Left lung (tissue), 10 donors: ENCODE data around the gene AKAP13. TPM values are rescaled to one million over a fixed set of nuclear protein-coding genes. Genes with fewer than 3 reads are reported as not detected.

Experiments
- ATAC-seq: fragments of 200-7000 bp; cut with Tn5 transposase; one replicate; pipeline ENCODE4 v1.9.1; 2020; ENCODE audit warnings: moderate library complexity
- DNase-seq, 4 donors: peaks; one replicate each; pipeline ENCODE4 v3.0.0-alpha.2; 2013 to 2020
- H3K27ac ChIP-seq, 2 donors: fragments of 200-600 bp; sonication (generic) in 1 of 2; one replicate each; pipeline versions ENCODE4 v1.5.0 to v1.8.0; 2020 to 2021
- H3K27me3 ChIP-seq, 2 donors: fragments of 200-600 bp; sonication (generic) in 1 of 2; one replicate each; pipeline versions ENCODE4 v1.5.0 to v1.8.0; 2020 to 2021
- H3K36me3 ChIP-seq, 2 donors: fragments of 200-600 bp; sonication (generic) in 1 of 2; one replicate each; pipeline versions ENCODE4 v1.5.0 to v1.8.0; 2020 to 2021
- H3K4me1 ChIP-seq, 2 donors: fragments of 200-600 bp; one replicate each; pipeline ENCODE4 v1.8.0; 2021
- H3K4me3 ChIP-seq, 2 donors: fragments of 200-600 bp; sonication (generic) in 1 of 2; one replicate each; pipeline versions ENCODE4 v1.5.0 to v1.8.0; 2020 to 2021; ENCODE audit warnings: mild to moderate bottlenecking in 1 of 2
- H3K9me3 ChIP-seq, 2 donors: fragments of 200-600 bp; sonication (generic) in 1 of 2; one replicate each; pipeline versions ENCODE4 v1.5.0 to v1.8.0; 2020 to 2021
- CTCF ChIP-seq, 2 donors: fragments of 200-600 bp; sonication (generic) in 1 of 2; IDR thresholded peaks; one replicate each; pipeline versions ENCODE4 v1.5.0 to v1.8.0; 2021; ENCODE audit warnings: antibody characterized with exemption in 2 of 2
- intact Hi-C, 2 donors: fragments of 100-400 bp; cut with DNase I; formaldehyde crosslinking; loops; one replicate each; pipeline versions ENCODE4 v1.11.2 to v1.14.2; 2022
- polyA plus RNA-seq, 6 donors: library from polyadenylated mRNA; unstranded; fragments of 120-200 nt; gene quantifications; one replicate each; pipeline ENCODE4 v1.2.1, GENCODE V29; 2013; ENCODE audit not compliant: insufficient read length in 6 of 6
- total RNA-seq, 2 donors: library from RNA; stranded (reverse); fragmentation: NEBNext Ultra II Directional; extraction: Animal tissue kit (Norgen Biotek cat#: 25700); gene quantifications; one replicate each; pipeline ENCODE4 v1.2.1, GENCODE V29; 2021
- donor health status: DM: no; HTN: yes; CAD: no.
- donor health status: DM: no; HTN: no; CAD: no.

Gene AKAP13
- total and polyA plus RNA-seq, 8 donors: 93.6 to 346 (median 102) TPM

- ATAC-seq: no peak
- H3K27ac ChIP-seq: no peak overlapping the region
- peaks cover 14 to 31% of the 10 kb centered on the region in 2 donors for H3K4me1 ChIP-seq
- intact Hi-C loops: no loop called here
- no peak overlapping the region for H3K4me3 ChIP-seq
- H3K9me3 ChIP-seq: no peaks in the 10 kb centered on the region
- no peak for TF ChIP-seq CTCF (IDR thresholded peaks at IDR 0.05)
- H3K36me3 ChIP-seq: peaks cover 0 to 80% of the 10 kb centered on the region in 2 donors
- DNase-seq: no peak
- H3K27me3 ChIP-seq: no peaks in the 10 kb centered on the region
Measured at GRCh38 chr15:85685356-85685755, 305.0 kb downstream of the AKAP13 start.

DNA sequence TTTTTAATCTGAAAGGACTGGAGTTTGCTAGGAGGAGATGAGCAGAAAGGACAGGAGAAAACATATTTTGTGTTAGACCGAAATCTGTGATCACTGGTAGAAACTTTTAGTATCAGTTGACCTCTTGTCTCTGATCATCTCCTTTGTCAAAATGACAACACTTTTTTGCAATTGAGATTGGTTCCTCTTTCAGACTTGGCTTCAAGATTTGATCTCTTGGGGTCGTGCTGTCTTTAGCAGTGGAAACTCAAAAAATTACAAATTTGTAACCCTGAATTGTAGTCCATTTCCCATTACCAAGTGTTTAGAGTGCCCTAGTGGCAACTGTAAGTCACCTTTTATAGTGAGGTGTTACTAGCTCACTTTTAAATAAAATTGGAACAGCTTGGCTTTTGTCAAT is 306.9 kb downstream of the AKAP13 start:
- H3K27me3 ChIP-seq: no peaks in the 10 kb centered on the region
- no peaks in the 10 kb centered on the region for H3K9me3 ChIP-seq
- H3K36me3 ChIP-seq: peaks cover 0 to 70% of the 10 kb centered on the region in 2 donors
- DNase-seq: no peak
- ATAC-seq: no peak
- peaks cover 14 to 50% of the 10 kb centered on the region in 2 donors for H3K4me1 ChIP-seq
- intact Hi-C loops: no loop called here
- H3K4me3 ChIP-seq: no peak overlapping the region
- peak overlapping the region in 1 of 2 donors; percentile 25 for H3K27ac ChIP-seq
- TF ChIP-seq CTCF (IDR thresholded peaks at IDR 0.05): no peak

DNA sequence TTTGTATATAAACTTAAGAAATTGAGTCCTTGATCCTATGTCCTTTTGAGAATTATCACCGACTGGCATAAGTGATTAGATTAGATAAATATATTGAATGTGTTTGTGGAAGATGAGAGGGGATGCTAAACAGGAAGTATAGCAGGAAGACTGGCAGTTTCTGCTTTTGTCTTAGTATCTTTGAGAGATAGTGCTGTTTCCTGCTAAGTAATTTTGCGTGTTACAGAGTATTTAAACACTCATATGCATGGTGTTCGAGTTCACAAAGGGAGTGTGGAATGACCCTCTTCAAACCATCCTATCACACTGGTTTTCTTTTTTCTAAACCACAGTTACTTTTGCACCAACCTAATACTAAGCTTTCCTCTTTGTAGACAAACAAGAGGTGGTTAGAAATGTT is 308.3 kb downstream of the AKAP13 start:
- peak overlapping the region; percentile 66 to 84 for H3K27ac ChIP-seq

DNA sequence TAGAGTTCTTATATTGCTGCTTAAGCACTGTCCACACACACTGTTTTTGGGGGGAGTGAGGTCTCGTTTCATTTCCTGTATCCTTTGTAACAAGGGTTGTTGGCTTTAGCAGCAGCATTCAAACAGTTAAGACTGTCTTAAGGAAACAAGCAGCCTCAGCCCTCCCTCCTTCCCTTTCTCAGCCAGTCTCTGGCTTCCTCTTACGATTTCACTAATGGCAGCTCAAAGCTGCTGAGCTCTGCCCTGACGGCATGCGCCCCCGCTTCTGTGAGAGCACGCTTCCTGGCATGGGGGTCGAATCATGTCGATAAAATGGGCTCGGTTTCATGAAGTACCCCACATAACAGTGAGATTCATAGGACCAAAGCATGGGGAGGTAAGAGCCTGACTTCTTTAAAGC is 309.3 kb downstream of the AKAP13 start:
- Histone ChIP-seq H3K27ac (peak overlapping the region; percentile 66 to 84), H3K9me3 (no peaks in the 10 kb centered on the region), H3K36me3 (peaks cover 12 to 68% of the 10 kb centered on the region in 2 donors), H3K4me1 (peaks cover 14 to 63% of the 10 kb centered on the region in 2 donors), H3K27me3 (no peaks in the 10 kb centered on the region), H3K4me3 (peak overlapping the region; percentile 5 to 29)
- peak in 3 of 4 donors; percentile 55 to 88 (median 72) for DNase-seq
- intact Hi-C loops: no loop called here
- TF ChIP-seq CTCF (IDR thresholded peaks at IDR 0.05): no peak
- peak; percentile 67 for ATAC-seq

More for the DNA sequence above, 308.3 kb downstream of the AKAP13 start:
- peak; percentile 2 for ATAC-seq
- TF ChIP-seq CTCF (IDR thresholded peaks at IDR 0.05): no peak
- intact Hi-C loops: no loop called here
- Histone ChIP-seq H3K36me3 (peaks cover 4 to 68% of the 10 kb centered on the region in 2 donors), H3K27me3 (no peaks in the 10 kb centered on the region), H3K4me1 (peaks cover 14 to 63% of the 10 kb centered on the region in 2 donors), H3K9me3 (no peaks in the 10 kb centered on the region), H3K4me3 (no peak overlapping the region)
- no peak for DNase-seq

GRCh38 chr15:85690561-85691231 is 310.3 kb downstream of the AKAP13 start:
- ATAC-seq (peak; percentile 28), DNase-seq (no peak)
- Histone ChIP-seq H3K4me1 (peaks cover 14 to 63% of the 10 kb centered on the region in 2 donors), H3K36me3 (peaks cover 12 to 68% of the 10 kb centered on the region in 2 donors), H3K27me3 (no peaks in the 10 kb centered on the region), H3K27ac (peak overlapping the region; percentile 66 to 84), H3K4me3 (peak overlapping the region in 1 of 2 donors; percentile 29), H3K9me3 (no peaks in the 10 kb centered on the region)
- no peak for TF ChIP-seq CTCF (IDR thresholded peaks at IDR 0.05)
- intact Hi-C loops: no loop called here
